Liver (tissue), 9 donors: ENCODE results near the gene ADGRV1. TPM values are rescaled to one million over a fixed set of nuclear protein-coding genes. Genes with fewer than 3 reads are reported as not detected.

Experiments
- DNase-seq: peaks from one replicate; pipeline ENCODE4 v3.0.0-alpha.2; 2017; ENCODE audit warnings: low spot score
- H3K27ac ChIP-seq, 2 donors: one replicate each; pipeline ENCODE4 v1.7.0; 2013; ENCODE audit warnings: inconsistent platforms in 2 of 2, low read length in 2 of 2, control low read depth in 1 of 2, low read depth in 1 of 2, mild to moderate bottlenecking in 1 of 2
- H3K27me3 ChIP-seq, 4 donors: one replicate each; pipeline versions ENCODE4 v1.6.1 to v1.7.0; 2013; ENCODE audit warnings: low read length in 3 of 4, inconsistent platforms in 1 of 4, mild to moderate bottlenecking in 1 of 4, moderate library complexity in 1 of 4; ENCODE audit not compliant: control insufficient read depth in 4 of 4, insufficient read depth in 4 of 4
- H3K36me3 ChIP-seq, 4 donors: one replicate each; pipeline versions ENCODE4 v1.6.1 to v1.7.0; 2013; ENCODE audit warnings: low read length in 3 of 4, mild to moderate bottlenecking in 3 of 4, low read depth in 1 of 4, moderate library complexity in 1 of 4; ENCODE audit not compliant: control insufficient read depth in 4 of 4, insufficient read depth in 3 of 4
- H3K4me1 ChIP-seq, 4 donors: one replicate each; pipeline versions ENCODE4 v1.6.1 to v1.7.0; 2013; ENCODE audit warnings: low read length in 3 of 4, mild to moderate bottlenecking in 3 of 4, moderate library complexity in 1 of 4; ENCODE audit not compliant: control insufficient read depth in 4 of 4, insufficient read depth in 4 of 4
- H3K4me3 ChIP-seq, 3 donors: one replicate each; pipeline versions ENCODE4 v1.6.1 to v1.7.0; 2013; ENCODE audit warnings: low read length in 3 of 3, control low read depth in 1 of 3, low read depth in 1 of 3, mild to moderate bottlenecking in 1 of 3
- H3K9ac ChIP-seq, 2 donors: one replicate each; pipeline ENCODE4 v1.7.0; 2013; ENCODE audit warnings: low read length in 2 of 2, mild to moderate bottlenecking in 2 of 2, moderate library complexity in 2 of 2, control low read depth in 1 of 2, low read depth in 1 of 2
- H3K9me3 ChIP-seq, 4 donors: one replicate each; pipeline versions ENCODE4 v1.6.1 to v1.7.0; 2013; ENCODE audit warnings: low read length in 3 of 4; ENCODE audit not compliant: control insufficient read depth in 4 of 4
- EGR1 ChIP-seq, 2 donors: IDR thresholded peaks; 2 replicates each; pipeline ENCODE4 v1.6.1; 2016 to 2018; ENCODE audit warnings: antibody characterized with exemption in 2 of 2, low read depth in 2 of 2
- FOXA1 ChIP-seq: IDR thresholded peaks from 2 replicates; pipeline ENCODE4 v1.6.1; 2016; ENCODE audit warnings: antibody characterized with exemption
- FOXA2 ChIP-seq: IDR thresholded peaks from 2 replicates; pipeline ENCODE4 v1.6.1; 2016; ENCODE audit warnings: antibody characterized with exemption
- GABPA ChIP-seq, 2 donors: IDR thresholded peaks in 1 of 2; conservative IDR thresholded peaks in 1 of 2; 2 replicates each; pipeline ENCODE4 v1.6.1; 2016; ENCODE audit warnings: antibody characterized with exemption in 2 of 2, mild to moderate bottlenecking in 1 of 2, moderate library complexity in 1 of 2
- HNF4A ChIP-seq, 2 donors: conservative IDR thresholded peaks; 2 replicates each; pipeline ENCODE4 v1.6.1; 2016; ENCODE audit warnings: antibody characterized with exemption in 2 of 2, mild to moderate bottlenecking in 2 of 2
- HNF4G ChIP-seq: IDR thresholded peaks from 2 replicates; pipeline ENCODE4 v1.6.1; 2016; ENCODE audit warnings: antibody characterized with exemption
- JUND ChIP-seq, 2 donors: IDR thresholded peaks; 2 replicates each; pipeline ENCODE4 v1.6.1; 2016; ENCODE audit warnings: antibody characterized with exemption in 2 of 2
- NR2F2 ChIP-seq: IDR thresholded peaks from 2 replicates; pipeline ENCODE4 v1.6.1; 2016; ENCODE audit warnings: antibody characterized with exemption
- RAD21 ChIP-seq, 2 donors: IDR thresholded peaks; 2 replicates each; pipeline ENCODE4 v1.6.1; 2016; ENCODE audit warnings: antibody characterized with exemption in 2 of 2, mild to moderate bottlenecking in 2 of 2
- RXRA ChIP-seq, 2 donors: IDR thresholded peaks; 2 replicates each; pipeline ENCODE4 v1.6.1; 2017 to 2018; ENCODE audit warnings: antibody characterized with exemption in 2 of 2, mild to moderate bottlenecking in 1 of 2
- SP1 ChIP-seq: IDR thresholded peaks from 2 replicates; pipeline ENCODE4 v1.6.1; 2018; ENCODE audit warnings: antibody characterized with exemption, mild to moderate bottlenecking
- TAF1 ChIP-seq: conservative IDR thresholded peaks from 2 replicates; pipeline ENCODE4 v1.6.1; 2016; ENCODE audit warnings: antibody characterized with exemption, mild to moderate bottlenecking
- YY1 ChIP-seq: IDR thresholded peaks from 2 replicates; pipeline ENCODE4 v1.6.1; 2016; ENCODE audit warnings: antibody characterized with exemption, mild to moderate bottlenecking
- WGBS: extraction: QIAGEN DNeasy Blood & Tissue Kit; methylation state at CpG from one replicate; pipeline ENCODE4 v1.1.7; 2013; 5-methylcytosine and 5-hydroxymethylcytosine counted together
- polyA plus RNA-seq, 2 donors: library from polyadenylated mRNA; stranded (reverse) in 1 of 2; unstranded in 1 of 2; fragments of 200-250 nt in 1 of 2; fragments of >200 nt in 1 of 2; fragmentation: Nextera tagmentation in 1 of 2; extraction: Ambion mirVana in 1 of 2; gene quantifications; one replicate each; pipeline versions ENCODE4 v1.2.1 to v1.2.3, GENCODE V29; 2013 to 2015
- total RNA-seq, 2 donors: library from RNA; depleted of rRNA; stranded (reverse); fragments of >200 nt; gene quantifications; one replicate each; pipeline ENCODE4 v1.2.3, GENCODE V29; 2014
- TF ChIP-seq, protein P1 (sequence below): IDR thresholded peaks from 2 replicates; pipeline ENCODE4 v1.6.1; 2016; ENCODE audit warnings: antibody characterized with exemption, mild to moderate bottlenecking
- TF ChIP-seq, protein P2 (sequence below): IDR thresholded peaks from 2 replicates; pipeline ENCODE4 v1.6.1; 2016; ENCODE audit warnings: antibody characterized with exemption
- TF ChIP-seq, protein P3 (sequence below): IDR thresholded peaks from 2 replicates; pipeline ENCODE4 v1.6.1; 2016; ENCODE audit warnings: antibody characterized with exemption
- TF ChIP-seq, protein P4 (sequence below): fragments of 150-350 bp; IDR thresholded peaks from 2 replicates; pipeline ENCODE4 v1.5.1; 2017; ENCODE audit warnings: improper control_type of control experiment, low read depth, low read length; ENCODE audit not compliant: missing input control
- TF ChIP-seq, protein P5 (sequence below): IDR thresholded peaks from 2 replicates; pipeline ENCODE4 v1.6.1; 2016; ENCODE audit warnings: antibody characterized with exemption
- donor health status: healthy.
- donor health status: healthy.
- donor health status: healthy.
- donor health status: healthy.
- donor health status: healthy.

Gene ADGRV1
- total and polyA plus RNA-seq, 4 donors: 5.1 to 15.5 (median 9.6) TPM

DNA sequence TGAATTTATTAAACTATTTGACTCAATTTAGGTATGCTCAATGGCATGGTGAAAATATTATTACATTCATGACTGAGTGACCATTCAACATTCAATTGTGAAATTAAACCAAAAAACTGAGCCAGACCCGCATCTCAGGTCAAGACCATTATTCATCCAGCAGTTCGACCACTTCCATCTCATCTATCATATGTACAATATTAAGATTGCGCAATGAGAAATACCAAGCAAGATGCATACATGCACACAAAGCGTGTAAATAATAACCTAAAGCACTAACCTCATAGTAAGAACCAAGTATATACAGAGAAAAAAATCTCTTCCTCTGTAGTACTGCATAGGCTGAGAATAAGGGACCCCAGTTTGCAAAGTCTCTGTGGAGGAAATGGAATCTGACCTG is 310.2 kb downstream of the ADGRV1 start:
- DNase-seq: no peak
- Histone ChIP-seq H3K27ac (peak overlapping the region; percentile 44 to 49), H3K27me3 (no peaks in the 10 kb centered on the region), H3K36me3 (no peaks in the 10 kb centered on the region), H3K4me3 (no peak overlapping the region), H3K4me1 (peaks cover 7 to 51% (median 9%) of the 10 kb centered on the region in 4 donors), H3K9me3 (no peaks in the 10 kb centered on the region), H3K9ac (no peak overlapping the region)
- WGBS: 96% methylated on average over 4 of the region's 4 CpGs
- TF ChIP-seq, protein P1, sequence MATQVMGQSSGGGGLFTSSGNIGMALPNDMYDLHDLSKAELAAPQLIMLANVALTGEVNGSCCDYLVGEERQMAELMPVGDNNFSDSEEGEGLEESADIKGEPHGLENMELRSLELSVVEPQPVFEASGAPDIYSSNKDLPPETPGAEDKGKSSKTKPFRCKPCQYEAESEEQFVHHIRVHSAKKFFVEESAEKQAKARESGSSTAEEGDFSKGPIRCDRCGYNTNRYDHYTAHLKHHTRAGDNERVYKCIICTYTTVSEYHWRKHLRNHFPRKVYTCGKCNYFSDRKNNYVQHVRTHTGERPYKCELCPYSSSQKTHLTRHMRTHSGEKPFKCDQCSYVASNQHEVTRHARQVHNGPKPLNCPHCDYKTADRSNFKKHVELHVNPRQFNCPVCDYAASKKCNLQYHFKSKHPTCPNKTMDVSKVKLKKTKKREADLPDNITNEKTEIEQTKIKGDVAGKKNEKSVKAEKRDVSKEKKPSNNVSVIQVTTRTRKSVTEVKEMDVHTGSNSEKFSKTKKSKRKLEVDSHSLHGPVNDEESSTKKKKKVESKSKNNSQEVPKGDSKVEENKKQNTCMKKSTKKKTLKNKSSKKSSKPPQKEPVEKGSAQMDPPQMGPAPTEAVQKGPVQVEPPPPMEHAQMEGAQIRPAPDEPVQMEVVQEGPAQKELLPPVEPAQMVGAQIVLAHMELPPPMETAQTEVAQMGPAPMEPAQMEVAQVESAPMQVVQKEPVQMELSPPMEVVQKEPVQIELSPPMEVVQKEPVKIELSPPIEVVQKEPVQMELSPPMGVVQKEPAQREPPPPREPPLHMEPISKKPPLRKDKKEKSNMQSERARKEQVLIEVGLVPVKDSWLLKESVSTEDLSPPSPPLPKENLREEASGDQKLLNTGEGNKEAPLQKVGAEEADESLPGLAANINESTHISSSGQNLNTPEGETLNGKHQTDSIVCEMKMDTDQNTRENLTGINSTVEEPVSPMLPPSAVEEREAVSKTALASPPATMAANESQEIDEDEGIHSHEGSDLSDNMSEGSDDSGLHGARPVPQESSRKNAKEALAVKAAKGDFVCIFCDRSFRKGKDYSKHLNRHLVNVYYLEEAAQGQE: no peak
- TF ChIP-seq FOXA1: no peak
- no peak for TF ChIP-seq FOXA2
- no peak for TF ChIP-seq SP1
- TF ChIP-seq RXRA (IDR thresholded peaks at IDR 0.05): no peak
- TF ChIP-seq, protein P2, sequence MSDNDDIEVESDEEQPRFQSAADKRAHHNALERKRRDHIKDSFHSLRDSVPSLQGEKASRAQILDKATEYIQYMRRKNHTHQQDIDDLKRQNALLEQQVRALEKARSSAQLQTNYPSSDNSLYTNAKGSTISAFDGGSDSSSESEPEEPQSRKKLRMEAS: no peak
- TF ChIP-seq YY1: no peak
- TF ChIP-seq GABPA (IDR thresholded peaks at IDR 0.05 in 1 of 2, conservative IDR thresholded peaks at IDR 0.05 in 1 of 2): no peak
- TF ChIP-seq TAF1: no peak
- TF ChIP-seq RAD21 (IDR thresholded peaks at IDR 0.05): no peak
- TF ChIP-seq, protein P3, sequence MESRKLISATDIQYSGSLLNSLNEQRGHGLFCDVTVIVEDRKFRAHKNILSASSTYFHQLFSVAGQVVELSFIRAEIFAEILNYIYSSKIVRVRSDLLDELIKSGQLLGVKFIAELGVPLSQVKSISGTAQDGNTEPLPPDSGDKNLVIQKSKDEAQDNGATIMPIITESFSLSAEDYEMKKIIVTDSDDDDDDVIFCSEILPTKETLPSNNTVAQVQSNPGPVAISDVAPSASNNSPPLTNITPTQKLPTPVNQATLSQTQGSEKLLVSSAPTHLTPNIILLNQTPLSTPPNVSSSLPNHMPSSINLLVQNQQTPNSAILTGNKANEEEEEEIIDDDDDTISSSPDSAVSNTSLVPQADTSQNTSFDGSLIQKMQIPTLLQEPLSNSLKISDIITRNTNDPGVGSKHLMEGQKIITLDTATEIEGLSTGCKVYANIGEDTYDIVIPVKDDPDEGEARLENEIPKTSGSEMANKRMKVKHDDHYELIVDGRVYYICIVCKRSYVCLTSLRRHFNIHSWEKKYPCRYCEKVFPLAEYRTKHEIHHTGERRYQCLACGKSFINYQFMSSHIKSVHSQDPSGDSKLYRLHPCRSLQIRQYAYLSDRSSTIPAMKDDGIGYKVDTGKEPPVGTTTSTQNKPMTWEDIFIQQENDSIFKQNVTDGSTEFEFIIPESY: no peak
- TF ChIP-seq, protein P4, sequence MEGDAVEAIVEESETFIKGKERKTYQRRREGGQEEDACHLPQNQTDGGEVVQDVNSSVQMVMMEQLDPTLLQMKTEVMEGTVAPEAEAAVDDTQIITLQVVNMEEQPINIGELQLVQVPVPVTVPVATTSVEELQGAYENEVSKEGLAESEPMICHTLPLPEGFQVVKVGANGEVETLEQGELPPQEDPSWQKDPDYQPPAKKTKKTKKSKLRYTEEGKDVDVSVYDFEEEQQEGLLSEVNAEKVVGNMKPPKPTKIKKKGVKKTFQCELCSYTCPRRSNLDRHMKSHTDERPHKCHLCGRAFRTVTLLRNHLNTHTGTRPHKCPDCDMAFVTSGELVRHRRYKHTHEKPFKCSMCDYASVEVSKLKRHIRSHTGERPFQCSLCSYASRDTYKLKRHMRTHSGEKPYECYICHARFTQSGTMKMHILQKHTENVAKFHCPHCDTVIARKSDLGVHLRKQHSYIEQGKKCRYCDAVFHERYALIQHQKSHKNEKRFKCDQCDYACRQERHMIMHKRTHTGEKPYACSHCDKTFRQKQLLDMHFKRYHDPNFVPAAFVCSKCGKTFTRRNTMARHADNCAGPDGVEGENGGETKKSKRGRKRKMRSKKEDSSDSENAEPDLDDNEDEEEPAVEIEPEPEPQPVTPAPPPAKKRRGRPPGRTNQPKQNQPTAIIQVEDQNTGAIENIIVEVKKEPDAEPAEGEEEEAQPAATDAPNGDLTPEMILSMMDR: no peak
- no peak for TF ChIP-seq HNF4A (conservative IDR thresholded peaks at IDR 0.05)
- no peak for TF ChIP-seq EGR1 (IDR thresholded peaks at IDR 0.05; ENCODE audit: low read depth in 2 of 2)
- TF ChIP-seq NR2F2: no peak
- TF ChIP-seq JUND (IDR thresholded peaks at IDR 0.05): no peak
- TF ChIP-seq, protein P5, sequence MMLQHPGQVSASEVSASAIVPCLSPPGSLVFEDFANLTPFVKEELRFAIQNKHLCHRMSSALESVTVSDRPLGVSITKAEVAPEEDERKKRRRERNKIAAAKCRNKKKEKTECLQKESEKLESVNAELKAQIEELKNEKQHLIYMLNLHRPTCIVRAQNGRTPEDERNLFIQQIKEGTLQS: no peak
- TF ChIP-seq HNF4G: no peak
